Measurements from ENCODE around the gene C14orf132.

Gene C14orf132

DNA sequence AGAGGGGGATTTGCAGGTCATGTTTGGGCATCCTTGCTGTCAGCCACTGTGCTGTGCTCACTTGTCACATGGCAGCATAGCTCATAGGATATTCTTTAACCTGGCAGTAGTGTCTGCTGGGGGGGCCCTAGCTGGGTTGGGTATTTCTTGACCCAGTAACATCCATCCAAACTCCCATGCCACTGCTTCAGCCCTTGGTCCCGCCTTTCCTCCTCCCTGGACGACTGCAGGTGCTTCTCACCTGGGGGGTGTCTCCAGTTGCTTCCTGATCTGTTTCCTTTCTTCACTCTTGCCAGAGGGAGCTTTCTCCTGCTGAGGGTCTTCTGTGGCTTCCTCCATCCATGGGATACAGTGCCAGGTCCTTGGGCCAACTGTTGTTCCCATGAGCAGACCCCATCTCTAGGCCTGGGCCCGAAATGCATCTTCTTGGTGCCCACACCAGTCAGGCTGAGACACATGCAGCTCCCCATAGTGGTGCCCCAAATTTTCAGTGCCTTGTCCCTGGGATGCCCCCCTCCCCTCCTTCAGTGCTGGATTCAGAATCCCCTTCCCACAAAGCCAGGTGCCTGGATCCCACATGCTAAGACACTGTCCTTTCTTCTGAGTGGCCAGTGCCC is 20.5 kb downstream of the C14orf132 start:
- no peak overlapping the region for H3K4me3 ChIP-seq (replicated peaks; ENCODE audit: low read depth, low read length)
- no peak for DNase-seq (ENCODE audit: extremely low read depth, low read depth)
- TF ChIP-seq, protein P1, sequence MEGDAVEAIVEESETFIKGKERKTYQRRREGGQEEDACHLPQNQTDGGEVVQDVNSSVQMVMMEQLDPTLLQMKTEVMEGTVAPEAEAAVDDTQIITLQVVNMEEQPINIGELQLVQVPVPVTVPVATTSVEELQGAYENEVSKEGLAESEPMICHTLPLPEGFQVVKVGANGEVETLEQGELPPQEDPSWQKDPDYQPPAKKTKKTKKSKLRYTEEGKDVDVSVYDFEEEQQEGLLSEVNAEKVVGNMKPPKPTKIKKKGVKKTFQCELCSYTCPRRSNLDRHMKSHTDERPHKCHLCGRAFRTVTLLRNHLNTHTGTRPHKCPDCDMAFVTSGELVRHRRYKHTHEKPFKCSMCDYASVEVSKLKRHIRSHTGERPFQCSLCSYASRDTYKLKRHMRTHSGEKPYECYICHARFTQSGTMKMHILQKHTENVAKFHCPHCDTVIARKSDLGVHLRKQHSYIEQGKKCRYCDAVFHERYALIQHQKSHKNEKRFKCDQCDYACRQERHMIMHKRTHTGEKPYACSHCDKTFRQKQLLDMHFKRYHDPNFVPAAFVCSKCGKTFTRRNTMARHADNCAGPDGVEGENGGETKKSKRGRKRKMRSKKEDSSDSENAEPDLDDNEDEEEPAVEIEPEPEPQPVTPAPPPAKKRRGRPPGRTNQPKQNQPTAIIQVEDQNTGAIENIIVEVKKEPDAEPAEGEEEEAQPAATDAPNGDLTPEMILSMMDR (IDR thresholded peaks at IDR 0.05; ENCODE audit: low read depth, low read length, missing control alignments) = no peak

DNA sequence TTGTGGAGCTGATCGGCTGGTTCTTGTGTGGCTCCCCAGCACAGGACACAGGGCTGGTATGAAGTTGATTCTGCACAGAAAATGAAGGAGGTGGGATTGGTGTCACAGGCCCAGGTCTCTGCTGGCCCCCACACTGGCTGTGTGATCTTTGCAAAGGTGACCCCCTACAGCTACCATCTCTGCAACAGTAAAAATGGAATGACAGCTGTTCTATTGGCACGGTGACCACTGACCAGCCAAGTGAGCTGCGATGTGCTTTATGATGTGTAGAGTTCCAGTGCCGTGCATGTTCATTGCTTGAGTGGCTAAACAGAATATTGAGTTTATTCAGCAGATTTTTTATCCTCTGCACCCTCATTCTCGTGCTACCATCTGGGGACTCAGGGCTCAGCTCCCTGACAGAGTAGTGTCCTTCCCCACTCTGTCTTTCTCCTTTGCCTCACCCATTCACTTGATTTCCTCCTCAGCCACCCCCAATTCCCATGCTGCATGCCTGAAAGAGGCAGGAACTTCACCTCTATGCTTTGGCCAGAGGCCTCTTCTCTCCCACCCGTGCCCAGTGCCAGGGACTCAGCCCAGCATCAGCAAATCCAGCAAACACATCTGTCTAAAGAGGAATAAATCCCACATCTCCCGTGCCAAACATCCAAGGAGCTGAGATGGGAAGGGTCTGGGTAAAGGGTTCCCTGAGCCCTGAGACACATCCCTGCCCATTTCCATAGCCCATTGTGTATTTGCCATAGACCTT is 21.2 kb downstream of the C14orf132 start:
- no peak overlapping the region for H3K4me3 ChIP-seq (replicated peaks; ENCODE audit: low read depth, low read length)
- TF ChIP-seq, protein P1 (IDR thresholded peaks at IDR 0.05; ENCODE audit: low read depth, low read length, missing control alignments) = no peak
- DNase-seq (ENCODE audit: extremely low read depth, low read depth) = no peak

DNA sequence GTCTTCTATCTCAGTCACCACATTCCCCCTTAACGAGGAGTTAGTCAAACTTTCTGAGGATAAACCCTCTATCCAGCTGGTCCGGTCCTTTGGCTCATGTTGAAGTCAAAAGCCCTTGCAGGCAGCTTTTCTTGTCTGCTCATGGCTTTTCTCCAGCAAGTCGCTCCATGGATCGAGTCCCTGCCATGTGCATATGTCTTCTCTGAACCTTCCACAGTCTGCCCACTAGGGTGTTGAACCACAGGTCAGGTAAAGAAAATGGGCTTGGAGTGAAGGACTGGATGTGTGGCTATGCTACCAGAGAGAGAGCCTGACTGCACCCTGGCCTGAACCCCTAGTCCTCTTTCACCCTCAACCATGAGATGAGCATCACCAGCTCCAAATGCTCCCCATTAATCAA is 22.8 kb downstream of the C14orf132 start:
- no peak overlapping the region for H3K4me3 ChIP-seq (replicated peaks; ENCODE audit: low read depth, low read length)
- TF ChIP-seq, protein P1 (IDR thresholded peaks at IDR 0.05; ENCODE audit: low read depth, low read length, missing control alignments) = no peak
- no peak for DNase-seq (ENCODE audit: extremely low read depth, low read depth)

GRCh38 chr14:96062506-96062905 is 23.3 kb downstream of the C14orf132 start:
- no peak overlapping the region for H3K4me3 ChIP-seq (replicated peaks; ENCODE audit: low read depth, low read length)
- TF ChIP-seq, protein P1 (IDR thresholded peaks at IDR 0.05; ENCODE audit: low read depth, low read length, missing control alignments) = no peak
- no peak for DNase-seq (ENCODE audit: extremely low read depth, low read depth)

DNA sequence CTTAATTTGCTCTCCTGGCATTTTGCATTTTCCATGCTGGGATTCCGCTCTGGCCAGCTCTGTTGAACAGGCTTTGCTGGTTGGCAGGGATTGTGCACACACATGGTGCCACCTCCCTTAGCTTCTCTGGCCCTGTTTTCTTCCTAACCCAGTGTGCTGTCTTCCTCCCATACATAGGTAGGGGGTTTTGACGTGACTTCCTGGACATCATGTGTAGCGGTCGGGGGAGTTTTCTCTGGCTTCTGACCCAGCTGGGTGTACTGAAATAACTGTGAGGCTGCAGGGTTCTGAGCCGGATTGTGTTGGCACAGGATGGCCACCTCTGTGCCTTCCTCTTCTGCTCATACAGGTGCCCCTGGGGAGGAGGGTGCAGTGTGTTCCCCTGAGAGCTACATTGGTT is 25.7 kb downstream of the C14orf132 start:
- TF ChIP-seq, protein P1 (IDR thresholded peaks at IDR 0.05; ENCODE audit: low read depth, low read length, missing control alignments) = no peak
- no peak for DNase-seq (ENCODE audit: extremely low read depth, low read depth)
- no peak overlapping the region for H3K4me3 ChIP-seq (replicated peaks; ENCODE audit: low read depth, low read length)

DNA sequence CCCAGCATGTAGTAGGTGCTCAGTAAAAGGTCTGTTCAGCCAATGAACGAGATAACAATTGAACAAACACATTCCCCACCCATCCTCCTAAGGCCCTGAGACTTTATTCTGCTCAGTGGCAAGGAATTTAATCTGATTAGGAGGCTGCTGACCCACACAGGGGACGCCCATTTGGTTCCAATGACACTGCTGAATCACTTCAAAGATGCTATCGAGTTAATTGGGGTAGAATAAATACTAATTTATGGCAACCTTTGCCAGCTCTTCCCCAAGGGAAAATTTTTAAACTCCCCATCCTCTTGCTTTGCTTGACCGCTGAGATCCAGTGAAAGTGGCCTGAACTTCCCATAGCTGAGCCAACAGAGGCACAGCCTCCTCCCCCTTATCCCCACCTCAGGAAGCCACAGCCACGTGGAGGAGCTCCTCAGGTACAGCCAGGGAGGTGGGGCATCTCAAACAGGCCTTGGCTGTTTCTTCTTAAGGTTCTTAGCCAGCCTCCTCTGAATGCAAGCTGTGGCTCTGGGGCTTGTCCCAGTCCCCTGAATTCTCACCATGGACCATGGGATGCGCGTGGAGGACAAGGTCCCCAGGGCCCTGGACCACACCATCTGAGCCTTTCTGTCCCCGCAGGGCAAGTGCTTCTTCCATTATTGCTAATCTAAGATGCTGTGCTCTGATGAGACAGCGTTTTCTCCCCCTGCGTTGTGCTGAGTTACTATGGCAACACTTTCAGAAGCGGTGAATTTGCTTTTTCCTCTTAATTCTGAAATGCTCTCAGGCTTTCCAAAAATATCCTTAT is 26.7 kb downstream of the C14orf132 start:
- DNase-seq (ENCODE audit: extremely low read depth, low read depth) = no peak
- TF ChIP-seq, protein P1 (IDR thresholded peaks at IDR 0.05; ENCODE audit: low read depth, low read length, missing control alignments) = no peak
- no peak overlapping the region for H3K4me3 ChIP-seq (replicated peaks; ENCODE audit: low read depth, low read length)

Measured in HFF-Myc (cell line).